C1 segment of cervical spinal cord (tissue), 14 donors: ENCODE data around the gene PITPNC1.
"Not testable (repeated sequence)": the region's sequence is repeated elsewhere in the genome, so short reads cannot be mapped to it uniquely, and the experiment has no call there.

Experiments
- DNase-seq, 14 donors: peaks; one replicate each; lab custom pipeline; 2025; lab: John Stamatoyannopoulos, UW

Gene PITPNC1

DNA sequence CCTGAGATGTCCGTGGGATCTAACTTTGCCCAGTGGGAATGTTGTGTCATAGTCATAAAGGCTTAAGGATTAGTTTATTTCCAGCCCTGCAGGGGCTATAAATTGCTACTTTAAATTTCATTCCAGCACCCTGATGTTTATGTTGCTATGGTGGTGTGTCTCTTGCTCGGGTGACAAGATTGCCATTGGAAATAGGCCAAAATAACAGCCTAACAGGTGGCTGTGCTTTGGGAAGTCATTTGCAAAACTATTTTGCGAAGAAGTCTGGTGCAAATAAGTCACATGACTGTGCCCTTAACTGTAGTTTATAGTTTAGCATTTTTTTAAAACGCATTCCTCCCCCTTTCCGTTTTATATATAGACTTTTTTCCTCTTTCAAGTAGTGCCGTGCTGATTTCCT is 23.1 kb downstream of the PITPNC1 start:
- no peak for DNase-seq

DNA sequence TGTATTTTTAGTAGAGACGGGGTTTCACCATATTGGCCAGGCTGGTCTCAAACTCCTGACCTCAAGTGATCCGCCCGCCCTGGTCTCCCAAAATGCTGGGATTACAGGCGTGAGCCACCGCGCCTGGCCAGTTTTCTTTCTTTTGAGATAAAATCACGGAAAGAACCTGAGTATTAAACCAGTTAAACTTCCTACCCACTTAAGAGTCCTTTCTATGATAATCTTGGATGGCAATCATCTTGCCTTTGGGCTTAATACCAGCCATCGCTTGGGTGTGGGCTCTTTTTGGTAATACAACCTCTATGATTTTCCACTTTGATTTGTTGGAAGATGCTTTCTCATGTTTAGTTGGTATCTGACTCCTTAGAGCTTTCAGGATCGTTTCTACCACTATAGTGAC is 24.0 kb downstream of the PITPNC1 start:
- DNase-seq = no peak

DNA sequence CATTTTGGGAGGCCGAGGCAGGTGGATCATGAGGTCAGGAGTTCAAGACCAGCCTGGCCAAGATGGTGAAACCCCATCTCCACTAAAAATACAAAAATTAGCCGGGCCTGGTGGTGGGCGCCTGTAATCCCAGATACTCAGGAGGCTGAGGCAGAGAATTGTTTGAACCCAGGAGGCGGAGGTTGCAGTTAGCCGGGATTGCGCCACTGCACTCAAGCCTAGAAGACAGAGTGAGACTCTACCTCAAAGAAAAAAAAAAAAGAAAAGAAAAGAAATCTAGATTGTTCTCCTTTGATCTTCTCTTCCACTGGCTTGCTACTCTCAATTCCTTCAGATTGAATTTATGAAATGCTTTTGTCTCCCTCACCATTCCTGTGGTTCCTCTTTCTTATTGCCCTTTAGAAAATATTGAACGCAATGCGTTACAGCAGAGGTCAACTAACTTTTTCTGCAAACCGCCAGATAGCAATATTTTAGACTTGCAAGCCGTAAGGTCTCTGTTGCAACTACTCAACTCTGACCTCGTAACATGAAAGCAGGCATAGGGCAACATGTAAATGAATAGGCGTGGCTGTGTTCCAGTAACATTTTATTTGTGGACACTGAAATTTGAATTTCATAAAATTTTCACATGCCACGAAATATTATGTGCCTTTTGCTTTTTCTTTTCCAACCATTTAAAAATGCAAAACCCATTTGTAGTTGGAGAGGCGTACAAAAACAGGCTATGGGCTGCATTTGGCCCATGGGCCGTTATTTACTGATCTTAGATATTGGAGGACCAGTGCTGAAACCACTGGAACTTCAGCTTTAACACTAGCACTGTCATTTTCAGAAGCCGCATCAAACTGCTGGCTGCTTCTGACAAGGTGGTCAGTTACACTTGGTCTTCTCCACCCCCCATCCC is 24.8 kb downstream of the PITPNC1 start:
- DNase-seq = no peak

DNA sequence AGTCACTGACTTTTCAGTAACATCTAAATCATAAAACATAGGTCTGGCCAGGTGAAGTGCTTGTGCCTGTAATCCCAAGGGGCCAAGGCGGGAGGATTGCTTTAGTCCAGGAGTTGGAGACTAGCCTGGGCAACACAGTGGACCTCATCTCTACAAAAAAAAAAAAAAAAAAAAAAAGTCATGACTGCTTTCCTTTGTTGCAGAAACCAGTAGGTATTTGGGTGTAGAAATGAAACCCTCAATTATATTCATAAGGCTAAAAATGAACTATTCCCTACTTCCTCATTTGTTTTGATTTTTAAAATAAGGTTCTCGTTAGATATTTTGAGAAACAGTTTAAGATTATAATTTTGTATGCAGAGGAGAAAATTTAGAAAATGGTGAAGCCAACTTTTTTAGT is 26.0 kb downstream of the PITPNC1 start:
- no peak for DNase-seq

DNA sequence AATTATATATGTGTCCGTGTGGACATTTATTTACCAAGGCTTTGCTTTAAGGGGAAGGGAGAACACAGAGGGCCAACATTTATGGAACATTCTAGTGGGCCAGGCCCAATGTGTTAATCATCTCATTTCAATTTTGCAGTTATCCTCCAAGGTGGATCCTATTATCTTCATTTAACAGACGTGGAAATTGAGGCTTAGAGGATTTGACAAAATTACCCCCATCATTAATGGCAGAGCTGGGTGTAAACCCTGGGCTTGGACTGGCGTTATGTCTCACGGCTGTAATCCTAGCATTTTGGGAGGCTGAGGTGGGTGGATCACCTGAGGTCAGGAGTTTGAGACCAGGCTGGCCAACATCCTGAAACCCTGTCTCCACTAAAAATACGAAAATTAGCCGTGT is 26.4 kb downstream of the PITPNC1 start:
- no peak for DNase-seq

DNA sequence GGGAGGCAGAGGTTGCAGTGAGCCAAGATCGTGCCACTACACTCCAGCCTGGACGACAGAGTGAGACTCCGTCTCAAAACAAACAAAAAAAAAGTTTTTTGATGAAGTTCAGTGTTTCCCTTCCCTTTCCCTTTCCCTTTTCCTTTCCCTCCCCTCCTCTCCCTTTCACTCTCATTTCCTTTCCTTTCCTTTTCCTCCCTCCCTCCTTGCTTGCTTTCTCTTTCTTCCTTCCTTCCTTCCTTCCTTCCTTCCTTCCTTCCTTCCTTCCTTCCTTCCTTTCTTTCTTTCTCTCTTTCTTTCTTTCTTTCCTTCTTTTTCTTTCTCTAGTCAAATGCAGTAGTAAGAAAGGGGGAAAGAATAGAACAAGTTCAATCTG is 31.4 kb downstream of the PITPNC1 start:
- not testable (repeated sequence) for DNase-seq

DNA sequence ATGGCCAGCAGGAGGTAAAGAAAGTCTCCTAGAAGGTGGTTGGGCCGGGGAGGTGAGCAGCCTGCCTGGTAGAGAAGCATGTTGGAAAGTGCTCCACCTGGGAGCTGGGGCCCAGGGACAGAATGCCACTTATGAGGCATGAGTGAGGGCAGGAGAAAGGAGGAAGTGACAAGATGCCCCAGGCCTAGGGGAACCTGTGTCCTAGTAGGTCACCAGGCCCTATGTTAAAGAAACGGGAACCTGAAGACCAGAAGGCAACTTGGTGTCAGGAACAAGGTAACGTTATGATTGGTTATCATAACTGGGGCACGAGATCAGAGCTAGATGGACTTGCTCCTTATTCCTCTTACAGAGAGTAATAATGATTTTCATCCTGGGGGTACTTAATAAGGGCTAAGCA is 34.3 kb downstream of the PITPNC1 start:
- DNase-seq = no peak

DNA sequence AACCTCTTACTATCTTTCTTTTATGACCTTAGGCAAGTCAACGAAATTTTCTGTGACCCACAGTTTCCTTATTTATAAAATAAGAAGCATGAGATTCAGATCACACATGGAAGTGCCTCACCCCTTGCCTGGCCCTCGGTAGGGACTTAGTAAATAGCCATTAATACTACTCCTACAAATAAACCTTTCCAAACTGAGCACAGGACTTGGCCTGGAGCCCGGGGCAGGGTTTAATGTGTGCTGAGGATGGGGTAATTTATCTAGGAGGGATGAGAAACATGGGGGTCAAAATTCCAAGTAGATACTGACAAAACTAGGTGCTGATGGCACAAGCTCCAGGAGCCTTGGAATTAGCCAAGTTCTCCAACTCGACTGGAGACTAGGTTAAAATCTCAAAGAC is 35.0 kb downstream of the PITPNC1 start:
- no peak for DNase-seq

DNA sequence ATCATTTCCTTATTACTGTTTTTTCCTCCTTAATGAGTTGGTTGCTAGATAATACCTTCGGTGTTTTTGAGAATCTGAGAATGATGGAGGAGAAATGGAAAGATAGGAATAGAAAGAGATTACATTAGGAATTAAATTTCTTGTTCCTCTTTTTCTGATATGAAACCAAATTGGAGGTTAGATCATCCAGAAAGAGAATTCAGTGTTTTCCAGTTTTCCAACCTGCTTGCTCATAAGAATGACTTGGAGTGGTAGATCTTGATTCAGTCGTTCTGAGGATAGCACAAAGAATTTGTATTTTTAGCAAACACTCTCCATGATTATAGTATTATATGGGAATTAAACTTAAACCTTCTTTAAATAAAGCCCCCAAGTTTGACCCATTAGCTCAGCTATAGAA is 35.9 kb downstream of the PITPNC1 start:
- DNase-seq = no peak

DNA sequence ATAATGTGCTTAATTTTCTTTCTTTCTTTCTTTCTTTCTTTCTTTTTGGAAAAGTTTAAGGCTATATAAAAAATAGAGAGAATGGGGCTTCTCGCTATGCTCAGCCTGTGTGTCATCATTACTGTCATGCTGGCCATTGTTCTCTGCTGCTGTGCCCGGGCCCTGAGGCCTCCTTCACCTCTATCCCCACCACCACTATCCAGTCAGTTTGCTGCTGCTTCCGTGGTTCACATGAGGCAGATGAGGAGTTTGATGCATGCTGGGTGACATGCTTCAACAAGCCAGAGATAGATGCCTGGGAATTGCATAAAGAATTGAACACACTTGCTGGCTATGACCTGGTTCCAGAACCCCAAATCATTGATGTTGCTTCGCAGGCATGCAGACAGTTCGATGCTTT is 36.3 kb downstream of the PITPNC1 start:
- no peak for DNase-seq

DNA sequence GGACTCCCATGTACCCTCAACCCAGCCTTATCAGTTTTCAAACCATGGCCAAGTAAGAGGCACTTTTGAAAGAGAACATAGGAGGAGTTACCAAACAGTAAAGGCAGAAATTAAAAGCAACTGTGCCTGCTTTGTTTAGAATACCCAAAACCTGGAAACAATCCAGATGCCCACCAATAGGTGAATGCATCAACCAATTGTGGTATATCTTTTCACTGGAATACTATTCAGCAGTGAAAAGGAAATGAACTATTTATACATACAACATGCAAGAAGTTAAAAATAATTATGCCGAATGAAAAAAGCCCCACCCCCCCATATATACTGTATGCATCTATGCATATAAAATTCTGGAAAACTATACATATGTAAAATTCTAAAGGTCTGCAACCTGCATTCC is 37.0 kb downstream of the PITPNC1 start:
- no peak for DNase-seq

DNA sequence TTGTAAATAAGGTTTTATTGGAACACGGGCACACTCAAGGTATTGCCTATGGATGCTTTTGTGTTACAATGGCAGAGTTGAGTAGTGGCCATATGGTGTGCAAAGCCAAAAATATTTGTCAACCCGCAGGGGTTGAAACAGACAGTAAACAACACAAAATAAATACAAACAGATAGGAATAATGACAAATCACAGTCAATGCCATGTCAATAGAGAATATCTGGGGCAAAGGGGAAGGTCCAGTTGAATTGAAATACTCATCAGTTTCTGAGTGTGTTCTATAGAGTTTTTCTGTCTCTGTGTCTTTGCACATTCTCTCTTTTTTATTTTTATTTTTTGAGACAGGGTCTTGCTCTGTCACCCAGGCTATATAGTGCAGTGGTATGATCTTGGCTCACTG is 37.5 kb downstream of the PITPNC1 start:
- DNase-seq = no peak

DNA sequence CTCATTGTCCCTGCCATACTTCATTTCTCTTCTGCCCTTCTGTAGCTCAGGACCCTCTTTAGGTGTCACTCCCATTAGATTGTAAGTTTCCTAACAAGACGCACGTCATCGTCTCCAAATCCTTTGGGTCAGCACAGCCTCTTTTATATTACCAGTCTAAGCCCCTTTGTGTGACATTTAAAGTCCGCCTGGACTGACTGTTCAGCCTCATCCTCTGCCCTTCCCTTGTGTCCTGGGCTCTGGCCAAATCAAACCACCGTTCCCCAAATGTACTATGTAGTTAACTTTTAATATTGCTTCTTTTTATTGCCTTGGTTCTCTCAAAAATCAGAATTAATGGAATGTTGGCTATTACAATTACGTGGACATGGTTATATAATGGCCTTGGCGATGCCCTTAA is 38.2 kb downstream of the PITPNC1 start:
- DNase-seq = no peak

DNA sequence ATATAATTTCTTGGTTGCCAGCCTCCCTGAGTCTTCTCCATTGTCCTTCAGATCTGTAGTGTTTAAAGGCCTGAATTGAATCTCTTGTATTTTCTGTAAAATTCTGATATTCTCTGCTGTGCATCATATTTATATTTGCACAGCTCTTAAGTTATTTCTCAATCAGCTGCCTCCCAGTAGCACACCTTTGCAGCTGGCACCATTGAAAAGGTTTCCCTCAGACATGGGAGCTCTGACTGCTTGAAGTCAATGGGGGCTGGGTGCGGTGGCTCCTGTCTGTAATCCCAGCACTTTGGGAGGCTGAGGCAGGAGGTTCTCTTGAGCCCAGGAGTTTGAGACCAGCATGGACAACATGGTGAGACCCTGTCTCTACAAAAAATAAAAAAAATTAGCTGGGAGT is 40.4 kb downstream of the PITPNC1 start:
- DNase-seq = no peak

DNA sequence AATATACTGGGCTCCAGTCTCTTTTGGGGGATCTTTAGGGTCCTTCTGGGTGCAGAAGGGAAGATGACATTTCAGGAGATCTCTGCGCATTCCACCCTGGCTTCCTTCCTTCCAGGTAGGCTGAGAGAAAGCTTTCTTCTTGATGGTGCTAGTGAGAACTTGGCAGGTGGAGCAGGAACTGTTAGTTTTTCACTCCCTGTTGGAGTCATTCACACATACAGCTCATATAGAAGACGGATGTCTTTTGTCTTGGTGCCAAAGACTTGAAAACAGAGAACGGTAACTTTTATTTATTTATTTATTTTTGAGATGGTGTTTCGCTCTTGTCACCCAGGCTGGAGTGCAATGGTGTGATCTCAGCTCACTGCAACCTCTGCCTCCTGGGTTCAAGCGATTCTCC is 43.9 kb downstream of the PITPNC1 start:
- no peak for DNase-seq

DNA sequence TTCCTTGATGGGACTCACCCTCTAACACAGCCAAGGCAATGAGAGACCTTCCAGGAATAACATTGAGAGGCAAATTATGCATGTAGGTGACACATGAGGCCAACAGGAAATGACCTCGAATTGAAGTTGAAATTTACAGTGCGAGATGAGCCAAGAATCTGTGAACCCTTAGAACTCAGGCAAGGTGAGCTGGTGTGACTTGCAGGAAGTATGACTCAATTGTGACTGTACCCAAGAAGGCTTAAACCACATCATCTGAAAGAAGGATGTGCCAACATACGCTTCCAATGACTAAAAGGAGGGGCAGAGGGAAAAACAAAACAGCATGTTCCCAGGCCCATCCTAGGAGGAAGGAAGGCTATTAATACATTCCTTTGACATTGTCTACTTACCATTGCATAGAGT is 44.8 kb downstream of the PITPNC1 start:
- DNase-seq = no peak

DNA sequence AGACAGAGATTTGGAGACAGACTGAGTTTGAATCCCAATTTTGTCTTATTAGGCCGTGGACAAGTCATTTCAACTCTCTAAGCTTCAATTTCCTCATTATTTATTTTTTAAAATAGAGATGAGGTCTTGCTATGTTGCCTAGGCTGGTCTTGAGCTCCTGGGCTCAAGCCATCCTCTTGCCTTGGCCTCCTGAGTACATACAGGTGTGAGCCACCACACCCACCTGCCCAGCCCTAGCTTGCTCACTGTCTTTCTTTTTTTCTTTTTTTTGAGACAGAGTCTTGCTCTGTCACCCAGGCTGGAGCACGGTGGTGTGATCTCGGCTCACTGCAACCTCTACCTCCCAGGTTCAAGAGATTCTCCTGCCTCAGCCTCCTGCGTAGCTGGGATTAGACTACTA is 45.2 kb downstream of the PITPNC1 start:
- not testable (repeated sequence) for DNase-seq

DNA sequence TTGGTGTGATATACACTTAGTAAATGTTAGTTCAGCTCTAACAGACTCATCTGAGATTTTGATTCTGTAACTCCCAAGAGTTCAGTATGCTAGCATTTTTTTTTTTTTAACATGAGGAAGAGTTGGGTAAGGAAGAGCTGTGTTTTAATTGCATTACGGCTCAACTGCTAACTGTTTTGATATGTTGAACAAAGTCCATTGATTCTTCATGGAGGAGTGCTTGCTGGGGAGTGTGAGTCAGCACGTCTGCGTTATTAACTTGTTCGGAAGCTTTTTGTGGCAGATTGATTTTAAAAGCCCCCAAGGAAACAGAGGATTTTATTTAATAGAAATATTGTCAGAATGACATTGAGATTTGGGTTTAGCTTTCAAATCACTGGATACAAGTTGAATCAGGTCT is 45.8 kb downstream of the PITPNC1 start:
- no peak for DNase-seq

DNA sequence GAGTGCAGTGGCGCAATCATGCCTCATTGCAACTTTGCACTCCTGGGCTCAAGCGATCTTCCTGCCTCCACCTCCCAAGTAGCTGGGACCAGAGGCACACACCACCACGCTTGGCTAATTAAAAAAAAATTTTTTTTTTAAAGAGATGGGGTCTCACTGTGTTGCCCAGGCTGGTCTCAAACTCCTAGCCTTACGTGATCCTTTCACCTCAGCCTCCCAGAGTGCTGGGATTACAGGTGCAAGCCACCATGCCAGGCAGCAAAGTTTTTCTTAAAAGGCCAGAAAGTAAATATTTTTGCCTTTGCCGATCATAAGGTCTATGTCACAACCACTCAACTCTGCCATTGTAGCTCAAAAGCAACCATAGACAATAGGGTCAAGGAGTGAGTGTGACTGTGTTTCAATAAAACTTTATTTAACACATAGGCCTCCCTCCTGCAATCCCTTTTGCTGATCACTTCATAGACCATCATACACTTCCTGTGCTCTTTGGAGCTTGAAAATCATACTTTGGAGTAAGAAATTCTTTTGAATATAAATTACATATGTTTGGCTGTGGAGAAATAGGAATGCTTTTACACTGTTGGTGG is 48.6 kb downstream of the PITPNC1 start:
- DNase-seq = no peak

DNA sequence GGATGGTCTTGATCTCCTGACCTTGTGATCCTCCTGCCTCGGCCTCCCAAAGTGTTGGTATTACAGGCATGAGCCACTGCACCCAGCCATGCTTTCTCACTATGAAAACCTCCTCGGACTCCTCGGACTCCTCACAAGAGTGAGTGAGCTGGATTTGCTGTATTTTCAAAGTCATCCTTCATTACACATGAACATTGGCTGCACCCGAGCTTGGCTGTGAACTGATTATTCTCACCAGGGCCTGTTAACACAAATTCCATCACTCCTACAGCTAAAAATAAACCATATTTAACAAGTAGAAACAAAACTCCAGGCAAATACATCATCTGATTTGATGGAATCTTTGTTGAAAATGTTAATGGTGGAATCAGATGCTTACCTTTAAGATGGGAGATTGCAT is 50.3 kb downstream of the PITPNC1 start:
- DNase-seq = no peak

DNA sequence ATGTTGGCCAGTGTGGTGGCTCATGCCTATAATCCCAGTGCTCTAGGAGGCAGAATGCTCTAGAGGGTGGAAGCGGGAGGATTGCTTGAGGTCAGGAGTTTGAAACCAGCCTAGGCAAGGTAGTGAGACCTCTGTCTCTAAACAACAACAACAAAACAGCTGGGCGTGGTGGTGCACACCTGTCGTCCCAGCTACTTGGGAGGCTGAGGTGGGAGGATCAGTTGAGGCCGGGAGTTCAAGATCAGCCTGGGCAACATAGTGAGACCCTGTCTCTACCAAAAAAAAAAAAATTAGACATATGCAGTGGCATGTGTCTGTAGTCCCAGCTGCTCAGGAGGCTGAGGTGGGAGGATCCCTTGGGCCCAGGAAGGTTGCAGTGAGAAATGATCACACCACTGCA is 53.4 kb downstream of the PITPNC1 start:
- not testable (repeated sequence) for DNase-seq

DNA sequence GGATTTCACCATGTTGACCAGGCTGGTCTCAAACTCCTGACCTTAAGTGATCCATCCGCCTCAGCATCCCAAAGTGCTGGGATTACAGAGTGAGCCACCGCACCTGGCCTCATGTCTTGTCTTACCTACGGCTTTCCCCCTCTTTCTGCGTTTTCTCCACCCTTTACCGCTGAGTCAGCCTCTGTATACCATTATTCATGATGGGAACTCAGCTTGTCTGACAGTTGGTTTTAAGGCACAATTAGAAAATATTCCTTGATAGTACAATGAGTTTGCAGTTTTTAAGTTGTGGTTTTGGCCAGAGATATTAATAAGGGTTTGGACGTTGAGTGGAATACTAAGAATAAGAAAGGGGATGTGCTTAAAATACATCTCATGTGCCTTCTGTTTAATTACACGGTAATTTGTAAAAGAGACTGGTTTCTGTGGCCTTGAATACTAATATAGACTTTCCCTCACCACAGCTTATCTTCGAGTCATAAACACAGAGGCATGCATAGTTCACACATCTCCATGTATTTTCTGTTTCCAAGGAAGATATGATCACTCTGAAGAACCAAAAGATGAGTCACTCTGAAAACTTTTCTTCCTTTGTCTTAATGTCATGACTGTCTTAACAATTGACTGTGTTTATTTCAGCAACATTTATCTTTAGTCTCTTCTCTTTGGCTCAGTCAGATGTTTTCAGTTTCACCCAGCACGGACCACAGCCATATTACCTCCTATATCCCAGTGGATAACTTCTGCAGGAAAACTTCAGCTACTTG is 54.4 kb downstream of the PITPNC1 start:
- DNase-seq = no peak
